Activated CD4-positive, alpha-beta T cell treated with anti-CD3 and anti-CD28 coated beads for 1 hour (primary cell): ENCODE results near the gene ENTREP1.
"Not testable (repeated sequence)": the region's sequence is repeated elsewhere in the genome, so short reads cannot be mapped to it uniquely, and the experiment has no call there.

ENCODE experiments used
- DNase-seq: peaks from one replicate; pipeline ENCODE4 v3.0.0-alpha.2; 2020

Gene ENTREP1

GRCh38 chr9:69376651-69377050, 51.6 kb downstream of the ENTREP1 start:
- DNase-seq: no peak

- no peak for DNase-seq
Observed at GRCh38 chr9:69377291-69377690, 52.3 kb downstream of the ENTREP1 start.

DNA sequence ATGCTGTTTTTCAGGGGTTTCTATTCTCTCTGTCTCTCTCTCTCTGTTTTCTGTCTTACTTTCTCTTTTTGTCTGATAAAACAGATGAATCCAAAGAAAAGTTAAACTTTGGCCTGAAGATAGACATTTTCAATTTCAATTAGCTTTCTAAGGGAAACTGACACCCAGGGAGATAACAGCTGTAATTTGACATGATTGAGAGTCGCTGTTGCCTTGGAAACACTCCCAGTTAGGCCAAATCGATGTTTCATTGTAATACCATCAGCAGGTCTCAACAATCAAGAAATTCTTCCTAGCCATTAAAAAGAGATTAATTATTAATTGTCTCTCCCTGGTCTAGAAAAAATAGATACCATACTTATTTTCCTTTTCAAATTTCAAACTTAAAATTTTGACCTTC, 53.0 kb downstream of the ENTREP1 start:
- no peak for DNase-seq

DNA sequence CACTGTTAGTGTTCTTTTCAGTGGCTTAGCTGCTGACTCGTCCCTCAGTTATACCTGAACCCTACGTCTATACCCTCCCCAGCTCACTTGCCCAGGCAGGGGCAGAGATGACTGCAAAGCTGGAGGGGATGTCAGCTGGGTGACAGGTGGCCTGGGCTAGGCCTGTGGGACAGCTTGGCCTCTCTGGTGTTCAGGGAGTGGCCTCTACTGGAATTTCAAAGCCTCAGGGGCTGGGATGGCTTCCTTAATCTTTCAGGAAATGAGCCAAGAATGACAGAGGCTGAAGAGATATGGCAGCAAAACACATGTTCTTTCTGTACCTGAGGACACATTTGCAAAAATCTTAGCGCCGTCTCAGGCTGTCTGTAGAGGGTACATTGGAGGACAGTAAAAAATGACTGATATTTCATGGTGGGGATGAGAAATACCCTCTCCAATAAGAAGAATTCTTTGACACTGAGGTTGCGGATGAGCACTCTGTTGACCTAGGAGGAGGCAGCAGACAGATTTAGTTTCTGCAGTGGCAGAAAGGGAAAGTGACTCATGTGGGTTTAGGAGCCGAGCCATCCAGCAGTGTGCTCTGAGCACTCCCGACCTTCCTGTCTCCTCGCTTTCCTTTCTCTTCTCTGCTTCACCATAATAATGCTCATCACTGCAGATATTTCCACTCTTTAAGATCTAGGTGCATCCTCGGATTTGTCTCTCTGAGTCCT, 54.4 kb downstream of the ENTREP1 start:
- no peak for DNase-seq

- no peak for DNase-seq
Observed at GRCh38 chr9:69380301-69380700, 55.3 kb downstream of the ENTREP1 start.

- DNase-seq: no peak
Observed at GRCh38 chr9:69380811-69381210, 55.8 kb downstream of the ENTREP1 start.

GRCh38 chr9:69382135-69382534, 57.1 kb downstream of the ENTREP1 start:
- no peak for DNase-seq

GRCh38 chr9:69385581-69386033, 60.6 kb downstream of the ENTREP1 start:
- no peak for DNase-seq

GRCh38 chr9:69386651-69387050, 61.6 kb downstream of the ENTREP1 start:
- DNase-seq: no peak

DNA sequence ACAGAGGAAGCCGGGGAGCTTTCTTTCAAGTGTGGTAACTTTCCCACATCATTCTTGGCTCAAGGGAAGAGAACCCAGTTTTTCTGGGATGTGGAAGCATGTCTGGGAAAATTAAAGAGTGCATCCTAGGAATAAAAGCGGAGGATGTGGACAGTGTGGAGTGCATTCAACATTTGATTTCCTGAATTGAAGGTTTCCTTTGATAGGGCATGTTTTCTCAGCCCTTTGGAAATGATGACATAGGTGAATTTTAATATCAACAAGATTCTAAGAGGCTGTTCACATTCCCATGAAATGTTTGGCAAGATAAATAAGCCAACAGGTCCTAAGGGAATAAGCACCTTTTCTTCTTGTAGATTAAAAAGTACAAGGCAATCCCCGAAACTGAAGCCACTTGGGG, 63.6 kb downstream of the ENTREP1 start:
- DNase-seq: no peak

DNA sequence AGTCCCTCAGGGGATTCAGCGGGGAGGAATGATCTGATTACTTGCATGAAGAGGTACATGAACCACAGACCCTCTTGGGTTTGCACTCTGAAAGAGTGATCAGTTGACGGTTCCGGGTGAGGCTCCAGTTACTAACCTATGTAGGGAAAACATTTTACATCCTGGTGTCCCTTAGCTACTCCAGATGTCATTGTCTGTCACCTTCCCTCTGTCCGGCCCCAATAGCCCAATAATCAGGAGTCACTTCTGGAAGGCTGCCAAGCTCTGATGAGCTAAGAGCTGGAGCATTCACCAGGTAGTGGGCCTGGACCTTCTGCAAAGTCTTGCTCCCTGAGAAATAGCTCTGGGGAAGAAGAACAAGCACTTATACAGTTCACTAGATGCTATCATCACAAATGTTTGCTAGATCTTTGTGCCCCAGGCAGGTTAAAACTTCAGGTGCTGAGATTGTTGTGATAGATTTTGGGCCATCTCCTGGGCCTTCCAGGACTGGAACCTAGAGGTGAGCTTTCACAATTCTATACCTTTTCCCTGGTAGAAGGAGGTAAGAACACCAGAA, 64.5 kb downstream of the ENTREP1 start:
- no peak for DNase-seq

DNA sequence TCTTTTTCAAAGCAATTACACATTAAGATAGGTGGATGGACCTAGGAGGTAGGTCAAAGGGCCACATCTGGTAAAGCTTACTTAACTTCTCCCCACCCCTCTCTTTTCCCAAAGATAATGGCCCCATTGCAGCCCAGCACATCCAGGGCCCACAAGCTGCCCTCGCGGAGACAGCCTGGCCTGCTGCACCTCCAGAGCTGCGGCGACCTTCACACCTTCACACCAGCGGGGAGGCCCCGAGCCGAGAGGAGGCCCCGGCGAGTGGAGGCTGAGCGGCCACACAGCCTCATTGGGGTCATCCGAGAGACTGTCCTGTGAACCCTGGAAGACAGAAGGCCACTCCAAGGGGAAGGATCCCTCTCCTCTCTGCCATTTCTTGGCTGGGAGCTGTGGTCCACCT, 66.5 kb downstream of the ENTREP1 start:
- DNase-seq: no peak

- DNase-seq: no peak
Observed at GRCh38 chr9:69391946-69392345, 66.9 kb downstream of the ENTREP1 start.

- DNase-seq: no peak
Observed at GRCh38 chr9:69392826-69393225, 67.8 kb downstream of the ENTREP1 start.

GRCh38 chr9:69393425-69393824, 68.4 kb downstream of the ENTREP1 start:
- DNase-seq: no peak

DNA sequence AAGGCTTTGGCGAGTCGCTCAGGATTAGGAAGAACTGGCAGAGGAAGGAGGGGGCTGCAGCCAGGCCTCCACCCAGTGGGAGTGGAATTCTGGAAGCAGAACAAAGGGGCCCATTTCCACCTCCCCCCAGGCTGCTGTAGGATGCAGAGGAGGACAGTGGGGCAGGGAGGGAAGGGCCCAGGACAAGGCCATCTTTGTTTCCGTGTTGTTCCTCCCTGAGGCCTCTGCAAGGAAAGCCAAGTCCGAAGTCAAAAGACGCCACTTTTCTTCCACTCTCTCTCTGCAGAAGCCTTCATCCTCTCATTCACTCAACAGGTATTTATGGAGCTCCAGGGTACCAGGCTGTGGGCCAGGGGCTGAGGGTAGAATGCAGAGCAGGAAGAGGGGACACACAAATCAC, 70.7 kb downstream of the ENTREP1 start:
- DNase-seq: no peak

DNA sequence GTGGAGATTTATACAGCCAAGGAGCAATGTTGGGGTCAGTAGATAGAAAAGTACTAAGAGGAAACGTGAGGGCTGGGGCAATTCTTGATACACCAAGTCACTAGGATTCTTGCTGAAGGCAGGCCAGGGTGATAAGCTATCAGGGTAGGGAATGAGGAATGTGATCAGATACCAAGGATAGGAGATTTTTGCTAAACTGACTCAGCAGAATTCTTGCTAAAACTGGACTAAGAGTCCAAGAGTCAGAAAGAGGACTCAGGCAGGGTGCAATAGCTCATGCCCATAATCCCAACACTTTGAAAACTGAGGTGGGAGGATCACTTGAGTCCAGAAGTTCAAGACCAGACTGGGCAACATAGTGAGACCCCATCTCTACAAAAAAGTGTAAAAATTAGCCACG, 71.7 kb downstream of the ENTREP1 start:
- no peak for DNase-seq

DNA sequence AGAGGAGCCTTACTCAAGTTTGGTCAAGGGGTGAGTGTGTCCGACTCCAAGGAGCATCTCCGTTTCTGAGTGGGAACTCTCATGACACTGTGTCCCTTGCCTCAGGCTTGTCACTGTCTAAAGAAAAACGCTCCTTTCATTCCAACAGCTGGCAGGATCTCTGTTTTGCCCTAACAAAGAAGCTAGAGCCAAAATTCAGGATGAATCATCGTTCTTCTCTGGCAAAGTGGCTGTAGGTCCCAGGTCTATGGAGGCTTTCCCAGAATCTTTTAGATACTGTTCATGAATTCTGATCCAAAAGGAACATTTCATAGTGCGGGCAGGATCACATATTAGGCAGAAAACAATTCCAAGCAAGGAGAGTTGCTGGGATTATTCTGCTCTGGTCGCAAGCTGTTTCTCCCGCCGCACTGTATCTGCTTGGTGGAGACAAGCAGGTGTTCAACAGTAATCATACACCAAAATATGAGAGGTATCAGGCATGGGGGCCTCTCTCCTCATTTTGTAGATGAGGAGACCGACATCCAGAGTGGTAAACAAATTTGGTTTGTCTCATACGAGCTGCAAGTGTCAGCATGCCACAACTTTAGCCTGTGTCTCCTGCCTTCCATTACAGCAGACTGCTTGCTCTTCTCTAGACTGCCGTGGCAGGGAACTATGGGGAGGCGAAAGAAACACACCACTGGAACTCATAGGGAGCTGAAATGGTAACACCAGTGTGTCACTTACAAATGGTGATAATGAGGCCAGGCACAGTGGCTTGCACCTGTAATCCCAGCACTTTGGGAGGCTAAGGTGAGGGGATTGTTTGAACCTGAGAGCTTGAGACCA, 72.6 kb downstream of the ENTREP1 start:
- no peak for DNase-seq

DNA sequence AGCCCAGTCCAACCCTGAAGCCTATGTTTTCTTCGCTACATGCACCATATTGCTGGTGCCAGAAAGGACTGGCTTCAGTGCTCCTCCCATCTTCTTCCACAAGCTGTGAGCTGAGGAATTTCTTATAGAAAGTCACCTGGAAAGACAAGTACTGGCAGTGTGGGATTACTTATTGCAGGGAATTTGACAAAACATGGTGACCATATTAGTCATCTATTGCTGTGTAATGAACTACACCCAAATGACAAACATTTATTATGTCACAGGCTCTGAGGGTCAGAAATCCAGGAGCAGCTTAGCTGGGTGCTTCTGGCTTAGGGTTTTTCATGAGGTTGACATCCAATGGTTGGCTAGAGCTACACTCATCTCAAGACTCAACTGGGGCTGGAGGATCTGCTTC, 75.5 kb downstream of the ENTREP1 start:
- no peak for DNase-seq

DNA sequence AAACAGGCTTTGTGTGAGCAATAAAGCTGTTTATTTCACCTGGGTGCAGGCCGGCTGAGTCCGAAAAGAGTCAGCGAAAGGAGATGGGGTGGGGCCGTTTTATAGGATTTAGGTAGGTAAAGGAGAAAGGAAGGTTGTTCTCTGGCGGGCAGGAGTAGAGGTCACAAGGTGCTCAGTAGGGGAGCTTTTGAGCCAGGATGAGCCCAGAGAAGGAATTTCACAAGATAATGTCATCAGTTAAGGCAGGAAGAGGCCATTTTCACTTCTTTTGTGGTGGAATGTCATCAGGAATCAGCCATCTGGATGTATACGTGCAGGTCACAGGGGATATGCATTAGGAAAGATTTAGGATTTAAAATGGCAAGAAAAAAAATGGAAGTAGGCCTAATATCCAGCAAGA, 84.9 kb downstream of the ENTREP1 start:
- not testable (repeated sequence) for DNase-seq

DNA sequence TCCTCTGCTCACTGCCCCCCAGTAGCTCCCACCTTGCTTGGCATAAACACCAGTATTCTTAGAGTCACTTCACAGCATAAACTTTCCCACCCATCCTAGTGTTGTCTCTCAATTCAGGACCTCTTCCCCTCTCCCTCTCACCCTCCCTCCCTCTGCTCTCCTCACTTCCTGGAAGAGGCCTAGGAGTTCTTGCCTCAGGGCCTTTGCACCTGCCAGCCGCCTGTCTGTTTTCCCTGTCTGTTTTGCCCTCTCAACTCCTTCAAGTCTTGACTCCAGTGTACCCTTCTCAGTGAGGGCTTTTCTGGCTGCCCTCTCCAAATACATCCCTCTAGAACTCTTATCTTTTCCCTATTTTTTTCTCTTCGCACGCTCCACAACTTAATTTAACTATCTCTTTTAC, 86.2 kb downstream of the ENTREP1 start:
- no peak for DNase-seq

- no peak for DNase-seq
Observed at GRCh38 chr9:69411931-69412740, 87.1 kb downstream of the ENTREP1 start.

GRCh38 chr9:69412741-69413150, 87.7 kb downstream of the ENTREP1 start:
- no peak for DNase-seq
